HFFc6 (cell line): Measurements from ENCODE around the gene P4HTM. TPM values are rescaled to one million over a fixed set of nuclear protein-coding genes. Genes with fewer than 3 reads are reported as not detected.

Experiments
- DNase-seq: peaks from one replicate; pipeline ENCODE4 v3.0.0-alpha.2; 2018
- H3K27ac Mint-ChIP-seq: 2 replicates; pipeline ENCODE4 v1.8.0; 2020; ENCODE audit warnings: mild to moderate bottlenecking, mixed read lengths
- H3K27me3 Mint-ChIP-seq: 2 replicates; pipeline ENCODE4 v1.8.0; 2021; ENCODE audit warnings: mild to moderate bottlenecking, moderate library complexity, mixed read lengths; ENCODE audit not compliant: insufficient read depth
- H3K36me3 Mint-ChIP-seq: 2 replicates; pipeline ENCODE4 v1.8.0; 2021; ENCODE audit warnings: low read depth, mixed read lengths
- H3K4me1 Mint-ChIP-seq: 2 replicates; pipeline ENCODE4 v1.8.0; 2020; ENCODE audit warnings: low read depth, mixed read lengths
- H3K4me3 Mint-ChIP-seq: 2 replicates; pipeline ENCODE4 v1.8.0; 2020; ENCODE audit warnings: mild to moderate bottlenecking, moderate library complexity, mixed read lengths
- H3K9me3 Mint-ChIP-seq: 2 replicates; pipeline ENCODE4 v1.8.0; 2020; ENCODE audit warnings: mild to moderate bottlenecking, mixed read lengths
- total RNA-seq, 6 experiments: library from RNA; stranded (reverse); fragmentation: NEBNext Ultra II Directional; extraction: Animal tissue kit (Norgen Biotek cat#: 25700); gene quantifications; 2 replicates in 1 of 6; 3 replicates in 5 of 6; pipeline ENCODE4 v1.2.3, GENCODE V29; 2021
- TF ChIP-seq, protein P1 (sequence below): fragments of 200-600 bp; sonication (generic); IDR thresholded peaks from 2 replicates; pipeline ENCODE4 v1.5.0; 2021; ENCODE audit warnings: antibody characterized with exemption, mild to moderate bottlenecking

P4HTM gene
- total RNA-seq, 6 experiments from 2014 or later: 29.1 to 41.4 (median 31.6) TPM

DNA sequence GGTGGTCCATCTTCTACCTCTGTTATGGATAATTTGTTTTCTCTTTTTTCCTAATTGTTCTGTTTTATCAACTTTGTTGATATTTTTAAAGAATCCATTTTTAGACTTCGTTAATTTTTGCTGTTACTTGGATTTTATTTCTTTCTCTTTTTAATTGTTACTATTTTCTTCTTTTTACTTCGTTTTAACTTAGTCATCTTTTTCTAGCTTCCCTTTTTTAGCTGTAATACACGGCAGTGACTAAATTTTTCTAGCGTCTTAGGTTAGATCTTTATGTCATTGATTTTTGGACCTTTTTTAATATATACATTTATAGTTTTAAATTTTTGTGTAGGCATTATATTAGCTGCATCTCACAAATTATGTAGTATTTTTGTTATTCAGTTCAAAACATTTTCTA is 38.3 kb upstream of the P4HTM start:
- Mint-ChIP-seq H3K9me3 (no peaks in the 10 kb centered on the region), H3K4me3 (no peak overlapping the region), H3K27me3 (no peaks in the 10 kb centered on the region; the same call in 1 of the 2 replicates), H3K4me1 (peaks cover 20% of the 10 kb centered on the region), H3K27ac (no peak overlapping the region), H3K36me3 (peaks cover 7% of the 10 kb centered on the region)
- TF ChIP-seq, protein P1, sequence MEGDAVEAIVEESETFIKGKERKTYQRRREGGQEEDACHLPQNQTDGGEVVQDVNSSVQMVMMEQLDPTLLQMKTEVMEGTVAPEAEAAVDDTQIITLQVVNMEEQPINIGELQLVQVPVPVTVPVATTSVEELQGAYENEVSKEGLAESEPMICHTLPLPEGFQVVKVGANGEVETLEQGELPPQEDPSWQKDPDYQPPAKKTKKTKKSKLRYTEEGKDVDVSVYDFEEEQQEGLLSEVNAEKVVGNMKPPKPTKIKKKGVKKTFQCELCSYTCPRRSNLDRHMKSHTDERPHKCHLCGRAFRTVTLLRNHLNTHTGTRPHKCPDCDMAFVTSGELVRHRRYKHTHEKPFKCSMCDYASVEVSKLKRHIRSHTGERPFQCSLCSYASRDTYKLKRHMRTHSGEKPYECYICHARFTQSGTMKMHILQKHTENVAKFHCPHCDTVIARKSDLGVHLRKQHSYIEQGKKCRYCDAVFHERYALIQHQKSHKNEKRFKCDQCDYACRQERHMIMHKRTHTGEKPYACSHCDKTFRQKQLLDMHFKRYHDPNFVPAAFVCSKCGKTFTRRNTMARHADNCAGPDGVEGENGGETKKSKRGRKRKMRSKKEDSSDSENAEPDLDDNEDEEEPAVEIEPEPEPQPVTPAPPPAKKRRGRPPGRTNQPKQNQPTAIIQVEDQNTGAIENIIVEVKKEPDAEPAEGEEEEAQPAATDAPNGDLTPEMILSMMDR: no peak
- DNase-seq: no peak

DNA sequence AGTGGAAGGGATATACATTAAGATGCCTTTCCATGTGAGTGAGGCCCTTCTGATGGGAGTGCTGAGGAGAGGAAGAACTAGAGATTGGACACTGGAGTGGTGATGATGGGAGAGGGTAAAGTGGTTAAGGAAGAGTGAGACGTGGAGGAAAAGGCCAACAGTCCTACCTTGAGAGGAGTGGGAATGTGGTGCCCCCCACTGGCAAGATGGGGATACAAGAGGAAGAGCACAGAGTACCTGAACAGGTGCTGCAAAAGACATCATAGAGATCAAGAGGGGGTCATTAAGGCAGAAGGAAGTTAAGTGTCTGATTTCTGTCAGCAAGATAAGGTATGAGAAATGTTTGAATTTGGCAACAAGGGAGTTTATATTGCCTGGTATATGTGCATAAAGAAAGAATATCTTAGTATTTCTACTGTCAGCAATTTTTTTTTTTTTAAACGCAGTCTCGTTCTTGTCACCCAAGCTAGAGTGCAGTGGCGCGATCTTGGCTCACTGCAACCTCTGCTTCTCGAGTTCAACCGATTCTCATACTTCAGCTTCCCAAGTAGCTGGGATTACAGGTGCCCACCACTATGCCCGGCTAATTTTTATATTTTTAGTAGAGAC is 37.4 kb upstream of the P4HTM start:
- Mint-ChIP-seq H3K27ac (0 out of 2 replicates have a peak overlapping the region, but pooled peaks have one; percentile 0), H3K4me3 (no peak overlapping the region), H3K4me1 (peaks cover 20% of the 10 kb centered on the region), H3K27me3 (no peaks in the 10 kb centered on the region; the same call in 1 of the 2 replicates), H3K9me3 (no peaks in the 10 kb centered on the region), H3K36me3 (peaks cover 4% of the 10 kb centered on the region; the same call in 1 of the 2 replicates)
- no peak for DNase-seq
- TF ChIP-seq, protein P1: peak; percentile 62; the same call in 1 of the 2 replicates

DNA sequence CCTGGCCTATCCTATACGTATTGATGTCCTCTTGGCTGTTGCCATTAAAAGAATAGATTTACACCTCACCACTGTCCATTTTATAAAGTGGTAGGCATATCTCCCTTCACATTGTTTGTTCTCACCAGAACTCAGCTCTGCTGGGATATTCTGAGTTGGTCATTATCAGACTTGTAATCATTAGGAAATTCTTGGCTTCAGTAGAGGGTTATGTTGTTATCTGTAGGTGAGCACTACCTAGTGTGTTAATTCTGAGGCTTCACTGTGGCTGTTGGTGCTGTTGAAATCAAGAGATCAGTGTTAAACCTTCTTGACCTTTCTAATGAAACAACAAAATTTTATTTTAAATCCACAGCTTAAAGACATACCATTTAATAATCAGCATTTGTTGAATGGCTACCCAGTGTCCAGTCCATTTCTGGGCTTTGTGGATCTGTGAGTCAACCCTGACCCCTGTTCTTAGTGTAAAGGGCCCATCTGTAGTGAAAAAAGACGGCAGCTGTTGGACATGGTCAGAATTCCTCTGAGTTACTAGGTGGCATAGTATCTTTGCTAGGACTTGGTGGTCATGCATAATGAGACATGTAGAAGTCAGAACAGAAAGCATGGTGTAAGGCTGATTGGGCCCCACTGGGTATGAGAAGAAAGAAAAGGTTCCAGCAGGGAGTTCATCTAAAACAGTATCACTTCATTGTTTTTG is 32.9 kb upstream of the P4HTM start:
- no peaks in the 10 kb centered on the region for H3K4me1 Mint-ChIP-seq
- no peak overlapping the region for H3K27ac Mint-ChIP-seq
- DNase-seq: no peak
- H3K27me3 Mint-ChIP-seq: no peaks in the 10 kb centered on the region; the same call in 1 of the 2 replicates
- H3K4me3 Mint-ChIP-seq: no peak overlapping the region
- no peaks in the 10 kb centered on the region for H3K9me3 Mint-ChIP-seq
- peaks cover 4% of the 10 kb centered on the region; the same call in 1 of the 2 replicates for H3K36me3 Mint-ChIP-seq
- TF ChIP-seq, protein P1: no peak

DNA sequence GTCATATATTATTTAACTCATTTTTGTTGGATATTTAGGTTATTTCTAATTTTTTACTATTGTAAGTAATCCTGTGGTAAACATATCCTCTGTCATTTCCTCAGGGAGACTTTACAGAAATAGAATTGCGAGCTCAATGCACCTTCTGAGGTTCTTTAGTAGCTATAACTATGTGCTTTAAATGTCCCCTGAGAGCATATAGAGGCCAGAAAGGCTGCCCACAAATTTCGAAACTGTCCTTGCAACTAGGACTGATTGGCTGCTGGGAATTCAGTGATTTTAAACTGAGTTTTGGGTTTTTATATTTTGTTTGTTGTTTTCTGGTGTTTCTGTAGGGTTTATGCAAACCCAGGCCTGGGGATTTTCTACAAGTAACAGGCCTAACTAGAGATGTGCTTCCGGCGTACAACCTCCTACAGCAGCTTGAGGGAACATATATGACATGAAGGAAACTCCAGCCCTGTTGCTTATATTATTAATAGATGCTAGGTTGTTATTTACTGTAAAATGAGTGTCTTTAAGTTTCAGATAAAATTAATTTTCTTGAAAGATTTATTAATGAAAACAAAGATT is 29.1 kb upstream of the P4HTM start:
- H3K27ac Mint-ChIP-seq: no peak overlapping the region
- H3K4me3 Mint-ChIP-seq: no peak overlapping the region
- no peak for DNase-seq
- H3K9me3 Mint-ChIP-seq: no peaks in the 10 kb centered on the region
- no peaks in the 10 kb centered on the region for H3K36me3 Mint-ChIP-seq
- H3K27me3 Mint-ChIP-seq: no peaks in the 10 kb centered on the region; the same call in 1 of the 2 replicates
- TF ChIP-seq, protein P1: no peak
- no peaks in the 10 kb centered on the region for H3K4me1 Mint-ChIP-seq

DNA sequence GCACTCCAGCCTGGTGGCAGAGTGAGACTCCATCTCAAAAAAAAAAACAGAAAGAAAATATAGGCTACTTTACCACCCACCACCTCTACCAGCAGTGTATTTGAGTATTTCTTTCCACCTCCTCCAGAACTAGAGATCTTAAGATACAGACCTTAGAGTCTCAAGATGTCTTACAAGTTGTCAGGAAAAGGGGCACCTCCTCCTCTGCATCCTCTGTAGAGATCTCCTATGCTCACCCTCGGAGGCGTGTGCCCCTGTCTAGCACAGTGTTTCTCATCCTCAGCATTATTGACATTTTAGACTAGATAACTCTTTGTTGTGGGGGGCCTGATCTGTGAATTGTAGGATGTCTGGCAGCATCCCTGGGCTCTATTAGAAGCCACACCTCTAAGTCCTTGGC is 27.7 kb upstream of the P4HTM start:
- Mint-ChIP-seq H3K27ac (no peak overlapping the region), H3K4me3 (no peak overlapping the region), H3K27me3 (no peaks in the 10 kb centered on the region; the same call in 1 of the 2 replicates), H3K9me3 (no peaks in the 10 kb centered on the region), H3K36me3 (peaks cover 5% of the 10 kb centered on the region), H3K4me1 (no peaks in the 10 kb centered on the region)
- DNase-seq: no peak
- TF ChIP-seq, protein P1: no peak
